Measurements from ENCODE around the gene DVL1. TPM values are rescaled to one million over a fixed set of nuclear protein-coding genes. Genes with fewer than 3 reads are reported as not detected.

Gene DVL1
- total RNA-seq, 1 experiment from 2014 or later = 71.0 TPM

DNA sequence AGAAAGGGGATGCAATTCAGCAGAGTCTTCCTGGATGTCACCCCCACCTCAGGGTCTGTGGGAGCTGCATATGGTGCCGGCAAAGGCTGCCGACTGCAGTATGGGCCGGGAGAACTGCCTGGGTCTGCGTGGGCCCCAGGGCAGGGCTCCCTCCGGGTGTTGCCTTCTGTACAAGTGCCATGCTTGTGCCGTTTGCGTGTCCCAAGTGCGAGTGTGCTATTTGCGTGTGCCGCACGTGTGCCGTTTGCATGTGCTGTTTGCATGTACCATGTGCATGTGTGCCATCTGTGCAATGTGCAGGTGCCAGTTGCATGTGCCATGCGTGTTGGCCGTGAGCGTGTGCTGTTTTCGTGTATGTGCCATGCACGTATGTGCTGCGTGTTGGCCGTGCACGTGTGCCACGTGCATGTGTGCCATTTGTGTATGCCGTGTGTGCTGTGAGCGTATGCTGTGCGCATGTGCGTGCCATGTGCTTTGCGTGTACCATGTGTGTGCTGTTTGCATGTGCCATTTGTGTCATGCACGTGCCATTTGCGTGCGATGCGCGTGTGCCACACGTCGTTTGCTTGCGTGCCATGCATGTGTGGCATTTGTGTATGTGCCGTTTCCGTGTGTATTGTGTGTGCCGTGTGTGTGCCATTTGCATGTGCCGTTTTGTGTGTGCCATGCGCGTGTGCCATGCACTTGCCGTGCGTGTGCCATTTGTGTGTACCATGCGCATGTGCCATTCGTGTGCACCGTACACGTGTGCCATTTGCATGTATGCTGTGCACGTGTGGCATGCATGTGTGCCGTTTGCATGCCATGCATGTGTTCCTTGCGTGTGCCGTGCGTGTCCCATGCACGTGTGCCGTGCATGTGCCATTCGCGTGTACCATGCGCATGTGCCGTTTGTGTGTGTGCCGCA is 19.7 kb downstream of the DVL1 start:
- Histone ChIP-seq H2BK12ac (ENCODE audit: insufficient read length, low read depth, low read length) (no peak overlapping the region), H2AK5ac (ENCODE audit: insufficient read length, low read length) (no peak overlapping the region)
- peak overlapping the region in 1 of 3 experiments; percentile 77; a peak in 2 of 7 replicates for H3K27ac Mint-ChIP-seq

More for the DNA sequence above, 19.7 kb downstream of the DVL1 start:
- no peak overlapping the region for H3T11ph ChIP-seq (ENCODE audit: low read length)
- no peak overlapping the region for H3K4ac ChIP-seq (ENCODE audit: low read depth, low read length)
- no peaks in the 10 kb centered on the region for H3K27me3 ChIP-seq (ENCODE audit: insufficient read depth, low read length)
- H3K23ac ChIP-seq (ENCODE audit: insufficient read length, low read depth, low read length) = no peak overlapping the region
- no peaks in the 10 kb centered on the region for H4K20me1 ChIP-seq (ENCODE audit: control insufficient read depth, insufficient read depth, insufficient read length)
- H3K9ac ChIP-seq (ENCODE audit: extremely low read depth, insufficient read length, low read length) = no peak overlapping the region
- no peak overlapping the region for H2BK120ac ChIP-seq (ENCODE audit: low read depth, low read length, poor library complexity, severe bottlenecking)
- H3K4me1 Mint-ChIP-seq = no peaks in the 10 kb centered on the region
- H2BK15ac ChIP-seq (ENCODE audit: low read depth, low read length) = no peak overlapping the region
- H4K8ac ChIP-seq (replicated peaks; ENCODE audit: insufficient read length, low read depth, low read length) = no peak overlapping the region
- H3K56ac ChIP-seq (ENCODE audit: insufficient read length, low read depth, low read length) = no peak overlapping the region
- no peak overlapping the region for H3K27ac ChIP-seq (ENCODE audit: insufficient read length, low read depth, low read length)
- H3K14ac ChIP-seq (ENCODE audit: insufficient read depth, low read length) = no peak overlapping the region
- no peak overlapping the region; a peak in 1 of 5 replicates for H3K4me3 Mint-ChIP-seq
- DNase-seq = no peak
- no peaks in the 10 kb centered on the region for H3K9me3 ChIP-seq (ENCODE audit: control insufficient read depth, low read depth, low read length)
- no peak overlapping the region for H2BK5ac ChIP-seq (ENCODE audit: insufficient read length, low read length)
- H3K79me1 ChIP-seq (ENCODE audit: insufficient read depth, low read depth, low read length, poor library complexity, severe bottlenecking) = no peaks in the 10 kb centered on the region
- TF ChIP-seq, protein P1, sequence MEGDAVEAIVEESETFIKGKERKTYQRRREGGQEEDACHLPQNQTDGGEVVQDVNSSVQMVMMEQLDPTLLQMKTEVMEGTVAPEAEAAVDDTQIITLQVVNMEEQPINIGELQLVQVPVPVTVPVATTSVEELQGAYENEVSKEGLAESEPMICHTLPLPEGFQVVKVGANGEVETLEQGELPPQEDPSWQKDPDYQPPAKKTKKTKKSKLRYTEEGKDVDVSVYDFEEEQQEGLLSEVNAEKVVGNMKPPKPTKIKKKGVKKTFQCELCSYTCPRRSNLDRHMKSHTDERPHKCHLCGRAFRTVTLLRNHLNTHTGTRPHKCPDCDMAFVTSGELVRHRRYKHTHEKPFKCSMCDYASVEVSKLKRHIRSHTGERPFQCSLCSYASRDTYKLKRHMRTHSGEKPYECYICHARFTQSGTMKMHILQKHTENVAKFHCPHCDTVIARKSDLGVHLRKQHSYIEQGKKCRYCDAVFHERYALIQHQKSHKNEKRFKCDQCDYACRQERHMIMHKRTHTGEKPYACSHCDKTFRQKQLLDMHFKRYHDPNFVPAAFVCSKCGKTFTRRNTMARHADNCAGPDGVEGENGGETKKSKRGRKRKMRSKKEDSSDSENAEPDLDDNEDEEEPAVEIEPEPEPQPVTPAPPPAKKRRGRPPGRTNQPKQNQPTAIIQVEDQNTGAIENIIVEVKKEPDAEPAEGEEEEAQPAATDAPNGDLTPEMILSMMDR (conservative IDR thresholded peaks at IDR 0.05) = no peak
- no peaks in the 10 kb centered on the region; the same call in 1 of the 2 replicates for H3K79me2 ChIP-seq (ENCODE audit: insufficient read depth, low read length)
- no peak overlapping the region for H2AFZ ChIP-seq (ENCODE audit: low read length)
- no peaks in the 10 kb centered on the region for H3K9me3 Mint-ChIP-seq
- H3K4me2 ChIP-seq (ENCODE audit: insufficient read depth, insufficient read length, low read length) = no peak overlapping the region
- no peak overlapping the region for H3K18ac ChIP-seq (ENCODE audit: insufficient read length, low read depth, low read length)
- no peak overlapping the region for H4K91ac ChIP-seq (ENCODE audit: insufficient read length, low read depth, low read length)
- no peak overlapping the region for H2BK20ac ChIP-seq (ENCODE audit: low read depth, low read length, poor library complexity, severe bottlenecking)
- H4K5ac ChIP-seq (ENCODE audit: insufficient read length, low read depth, low read length) = no peak overlapping the region
- H3K4me1 ChIP-seq (ENCODE audit: insufficient read depth, low read length) = no peaks in the 10 kb centered on the region
- H3K36me3 Mint-ChIP-seq (ENCODE audit: insufficient read depth in 1 of 3, low read depth in 3 of 3) = peaks cover 0 to 2% (median 0%) of the 10 kb centered on the region in 3 experiments; a peak in 2 of 7 replicates
- H3K27me3 Mint-ChIP-seq (ENCODE audit: low read depth) = peaks cover 1% of the 10 kb centered on the region; the same call in 1 of the 2 replicates
- no CpG with 5 or more reads among the region's 58 CpGs for WGBS (ENCODE audit: extremely low coverage, insufficient read length, low lambda C conversion rate)
- peaks cover 4% of the 10 kb centered on the region for H3K23me2 ChIP-seq (ENCODE audit: insufficient read length, low read depth, low read length, poor library complexity, severe bottlenecking)
